ENCODE data around the gene PPP4R3A. TPM values are rescaled to one million over a fixed set of nuclear protein-coding genes. Genes with fewer than 3 reads are reported as not detected.

PPP4R3A gene
- total RNA-seq, 4 donors from 2014 or later, result 48.3 to 91.9 (median 71.5) TPM

GRCh38 chr14:91473046-91473445 lies 37.1 kb downstream of the PPP4R3A start:
- Histone ChIP-seq H3K36me3 (peaks cover 7 to 100% (median 32%) of the 10 kb centered on the region in 3 donors), H3K27ac (no peak overlapping the region), H3K27me3 (no peaks in the 10 kb centered on the region), H3K4me3 (no peak overlapping the region), H3K4me1 (peaks cover 0 to 5% (median 0%) of the 10 kb centered on the region in 3 donors), H3K9me3 (no peaks in the 10 kb centered on the region)
- DNase-seq, result no peak
- WGBS, 2 donors, result 96 to 97% methylated on average over 2 of the region's 2 CpGs
- intact Hi-C loops (cut with DNase I), result no loop called here
- TF ChIP-seq POLR2A (IDR thresholded peaks at IDR 0.05), result no peak
- TF ChIP-seq CTCF (IDR thresholded peaks at IDR 0.05), result no peak

- Histone ChIP-seq H3K36me3 (peaks cover 7 to 98% (median 25%) of the 10 kb centered on the region in 3 donors), H3K27me3 (no peaks in the 10 kb centered on the region), H3K4me3 (no peak overlapping the region), H3K9me3 (no peaks in the 10 kb centered on the region), H3K27ac (no peak overlapping the region), H3K4me1 (no peaks in the 10 kb centered on the region)
- no peak for DNase-seq
- 61 to 69% methylated on average over 2 of the region's 2 CpGs for WGBS, 2 donors
- no peak for TF ChIP-seq POLR2A (IDR thresholded peaks at IDR 0.05)
- TF ChIP-seq CTCF (IDR thresholded peaks at IDR 0.05), result no peak
- intact Hi-C loops (cut with DNase I), result no loop called here
Measured at GRCh38 chr14:91470216-91470615, 39.9 kb downstream of the PPP4R3A start.

- intact Hi-C loops (cut with DNase I), result no loop called here
- Histone ChIP-seq H3K4me3 (no peak overlapping the region), H3K36me3 (peaks cover 18 to 98% (median 23%) of the 10 kb centered on the region in 3 donors), H3K9me3 (no peaks in the 10 kb centered on the region), H3K27ac (no peak overlapping the region), H3K27me3 (no peaks in the 10 kb centered on the region), H3K4me1 (no peaks in the 10 kb centered on the region)
- DNase-seq, result no peak
- TF ChIP-seq CTCF (IDR thresholded peaks at IDR 0.05) (no peak), POLR2A (IDR thresholded peaks at IDR 0.05) (no peak)
- 44 to 59% methylated on average over 4 of the region's 4 CpGs for WGBS, 2 donors
Measured at GRCh38 chr14:91466192-91466591, 43.9 kb downstream of the PPP4R3A start.

- intact Hi-C loops (cut with DNase I), result no loop called here
- Histone ChIP-seq H3K27me3 (no peaks in the 10 kb centered on the region), H3K4me1 (no peaks in the 10 kb centered on the region), H3K4me3 (no peak overlapping the region), H3K9me3 (no peaks in the 10 kb centered on the region), H3K36me3 (peaks cover 22 to 98% (median 26%) of the 10 kb centered on the region in 3 donors), H3K27ac (no peak overlapping the region)
- 56 to 79% methylated on average over 3 of the region's 3 CpGs for WGBS, 2 donors
- TF ChIP-seq POLR2A (IDR thresholded peaks at IDR 0.05) (no peak), CTCF (IDR thresholded peaks at IDR 0.05) (no peak)
- DNase-seq, result no peak
Measured at GRCh38 chr14:91464615-91465205, 45.4 kb downstream of the PPP4R3A start.

GRCh38 chr14:91458612-91459011 lies 51.5 kb downstream of the PPP4R3A start:
- Histone ChIP-seq H3K4me1 (no peaks in the 10 kb centered on the region), H3K27ac (no peak overlapping the region), H3K9me3 (no peaks in the 10 kb centered on the region), H3K27me3 (no peaks in the 10 kb centered on the region), H3K36me3 (peaks cover 16 to 96% (median 35%) of the 10 kb centered on the region in 3 donors), H3K4me3 (no peak overlapping the region)
- intact Hi-C loops (cut with DNase I), result no loop called here
- TF ChIP-seq CTCF (IDR thresholded peaks at IDR 0.05) (no peak), POLR2A (IDR thresholded peaks at IDR 0.05) (no peak)
- 81 to 83% methylated on average over 5 of the region's 5 CpGs for WGBS, 2 donors
- DNase-seq, result no peak

Measured in esophagus squamous epithelium (tissue), 5 donors.